Right lobe of liver (tissue), 6 donors: ENCODE measurements around the gene VEZF1. TPM values are rescaled to one million over a fixed set of nuclear protein-coding genes. Genes with fewer than 3 reads are reported as not detected.

Source experiments
- ATAC-seq, 4 donors: fragments of 200-7000 bp; cut with Tn5 transposase; one replicate each; pipeline ENCODE4 v1.9.1; 2020; ENCODE audit warnings: mild to moderate bottlenecking in 4 of 4, moderate library complexity in 4 of 4
- DNase-seq, 3 donors: peaks; one replicate each; pipeline ENCODE4 v3.0.0-alpha.2; 2020
- H3K27ac ChIP-seq, 3 donors: fragments of 200-600 bp; one replicate each; pipeline ENCODE4 v1.8.0; 2022
- H3K27me3 ChIP-seq, 2 donors: fragments of 200-600 bp; one replicate each; pipeline ENCODE4 v1.8.0; 2022
- H3K36me3 ChIP-seq, 4 donors: fragments of 200-600 bp; sonication (generic) in 1 of 4; one replicate each; pipeline versions ENCODE4 v1.5.1 to v1.8.0; 2017 to 2022; ENCODE audit warnings: control low read depth in 1 of 4
- H3K4me1 ChIP-seq, 4 donors: fragments of 200-600 bp; sonication (generic) in 1 of 4; one replicate each; pipeline versions ENCODE4 v1.5.1 to v1.8.0; 2017 to 2022; ENCODE audit warnings: control low read depth in 1 of 4
- H3K4me3 ChIP-seq, 3 donors: fragments of 200-600 bp; one replicate each; pipeline ENCODE4 v1.8.0; 2022
- H3K9me3 ChIP-seq, 4 donors: fragments of 200-600 bp; sonication (generic) in 1 of 4; one replicate each; pipeline versions ENCODE4 v1.5.1 to v1.8.0; 2017 to 2022; ENCODE audit warnings: control low read depth in 1 of 4
- POLR2A ChIP-seq: fragments of 450-650 bp; IDR thresholded peaks from one replicate; pipeline ENCODE4 v1.6.1; 2017; ENCODE audit warnings: antibody characterized with exemption, mild to moderate bottlenecking
- WGBS: methylation state at CpG from one replicate; pipeline ENCODE4 v1.1.6; 2018; ENCODE audit warnings: low coverage, low lambda C conversion rate; ENCODE audit not compliant: insufficient coverage; ENCODE audit errors: missing lambda C conversion rate; 5-methylcytosine and 5-hydroxymethylcytosine counted together
- intact Hi-C, 2 donors: fragments of 100-400 bp; cut with DNase I; formaldehyde crosslinking; loops; one replicate each; pipeline versions ENCODE4 v1.11.2 to v1.14.1; 2022
- total RNA-seq, 6 experiments: library from RNA; depleted of rRNA in 2 of 6; stranded (reverse); fragments of >200 nt in 2 of 6; fragmentation: NEBNext Ultra II Directional in 3 of 6; extraction: Animal tissue kit (Norgen Biotek cat#: 25700) in 3 of 6; gene quantifications; one replicate each; pipeline versions ENCODE4 v1.1.0 to v1.2.4, GENCODE V29; 2016 to 2023
- TF ChIP-seq, protein P1 (sequence below), 4 donors: fragments of 200-600 bp in 3 of 4; fragments of 450-650 bp in 1 of 4; IDR thresholded peaks; one replicate each; pipeline versions ENCODE4 v1.5.1 to v1.8.0; 2016 to 2022; ENCODE audit warnings: antibody characterized with exemption in 4 of 4, mild to moderate bottlenecking in 2 of 4
- donor health status: DM: no; HTN: yes; CAD: no.
- donor health status: DM: no; HTN: no; CAD: no.
- donor health status: DM: no; HTN: no; CAD: no.
- donor health status: DM: no; HTN: yes; CAD: no.
- donor health status: DM: no; HTN: yes; CAD: no.

Gene VEZF1
- total RNA-seq, 6 experiments from 2014 or later: 13.0 to 19.3 (median 14.6) TPM

DNA sequence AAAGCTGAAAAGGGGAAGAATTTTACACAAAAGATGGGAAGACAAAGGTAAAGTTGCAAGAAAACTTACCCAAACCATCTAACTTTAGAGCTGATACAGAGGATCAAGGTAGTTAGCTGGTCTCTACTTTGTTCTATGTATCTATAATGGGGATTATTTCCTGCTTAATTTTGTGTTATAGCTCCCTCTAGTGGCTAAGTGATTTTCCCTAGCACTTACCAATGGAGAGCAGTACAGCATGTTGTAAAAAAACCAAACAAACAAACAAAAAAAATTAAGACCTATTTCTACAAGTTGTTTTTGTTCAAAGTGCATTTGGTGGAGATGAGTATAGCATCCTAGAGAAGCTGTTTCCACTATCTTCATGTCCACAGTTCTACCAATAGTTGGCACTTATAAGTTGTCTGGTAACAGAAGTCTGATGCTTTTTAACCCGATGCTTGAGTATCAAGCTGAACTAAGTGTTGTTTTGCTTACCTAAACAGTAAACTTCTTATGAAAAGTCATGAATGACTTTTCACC, 11.5 kb upstream of the VEZF1 start:
- intact Hi-C loops: loop anchor here (5.0 to 10.0 kb wide), 2 partner anchors 135 to 142 kb away; no protein-coding TSS in a partner anchor
- H3K36me3 ChIP-seq: peaks cover 0 to 39% (median 20%) of the 10 kb centered on the region in 4 donors
- no peaks in the 10 kb centered on the region for H3K27me3 ChIP-seq
- 70% methylated on average over 1 of the region's 1 CpG for WGBS
- DNase-seq (no peak), ATAC-seq (peak; percentile 73 to 82 (median 77))
- H3K27ac ChIP-seq: no peak overlapping the region
- H3K4me1 ChIP-seq: peaks cover 0 to 7% (median 2%) of the 10 kb centered on the region in 4 donors
- H3K9me3 ChIP-seq: no peaks in the 10 kb centered on the region
- TF ChIP-seq, protein P1, sequence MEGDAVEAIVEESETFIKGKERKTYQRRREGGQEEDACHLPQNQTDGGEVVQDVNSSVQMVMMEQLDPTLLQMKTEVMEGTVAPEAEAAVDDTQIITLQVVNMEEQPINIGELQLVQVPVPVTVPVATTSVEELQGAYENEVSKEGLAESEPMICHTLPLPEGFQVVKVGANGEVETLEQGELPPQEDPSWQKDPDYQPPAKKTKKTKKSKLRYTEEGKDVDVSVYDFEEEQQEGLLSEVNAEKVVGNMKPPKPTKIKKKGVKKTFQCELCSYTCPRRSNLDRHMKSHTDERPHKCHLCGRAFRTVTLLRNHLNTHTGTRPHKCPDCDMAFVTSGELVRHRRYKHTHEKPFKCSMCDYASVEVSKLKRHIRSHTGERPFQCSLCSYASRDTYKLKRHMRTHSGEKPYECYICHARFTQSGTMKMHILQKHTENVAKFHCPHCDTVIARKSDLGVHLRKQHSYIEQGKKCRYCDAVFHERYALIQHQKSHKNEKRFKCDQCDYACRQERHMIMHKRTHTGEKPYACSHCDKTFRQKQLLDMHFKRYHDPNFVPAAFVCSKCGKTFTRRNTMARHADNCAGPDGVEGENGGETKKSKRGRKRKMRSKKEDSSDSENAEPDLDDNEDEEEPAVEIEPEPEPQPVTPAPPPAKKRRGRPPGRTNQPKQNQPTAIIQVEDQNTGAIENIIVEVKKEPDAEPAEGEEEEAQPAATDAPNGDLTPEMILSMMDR (IDR thresholded peaks at IDR 0.05): peak; percentile 72 to 93 (median 90)
- no peak for TF ChIP-seq POLR2A
- H3K4me3 ChIP-seq: no peak overlapping the region

GRCh38 chr17:57999010-57999495, 11.0 kb upstream of the VEZF1 start:
- intact Hi-C loops: loop anchor here in 1 of 2 donors (10.0 kb wide), 1 partner anchor 134 kb away; no protein-coding TSS in a partner anchor
- TF ChIP-seq, protein P1 (IDR thresholded peaks at IDR 0.05): no peak
- no peak for TF ChIP-seq POLR2A
- Histone ChIP-seq H3K9me3 (no peaks in the 10 kb centered on the region), H3K36me3 (peaks cover 0 to 34% (median 16%) of the 10 kb centered on the region in 4 donors), H3K4me1 (peaks cover 0 to 4% (median 0%) of the 10 kb centered on the region in 4 donors), H3K27me3 (no peaks in the 10 kb centered on the region), H3K4me3 (no peak overlapping the region), H3K27ac (no peak overlapping the region)
- DNase-seq: no peak
- no peak for ATAC-seq

DNA sequence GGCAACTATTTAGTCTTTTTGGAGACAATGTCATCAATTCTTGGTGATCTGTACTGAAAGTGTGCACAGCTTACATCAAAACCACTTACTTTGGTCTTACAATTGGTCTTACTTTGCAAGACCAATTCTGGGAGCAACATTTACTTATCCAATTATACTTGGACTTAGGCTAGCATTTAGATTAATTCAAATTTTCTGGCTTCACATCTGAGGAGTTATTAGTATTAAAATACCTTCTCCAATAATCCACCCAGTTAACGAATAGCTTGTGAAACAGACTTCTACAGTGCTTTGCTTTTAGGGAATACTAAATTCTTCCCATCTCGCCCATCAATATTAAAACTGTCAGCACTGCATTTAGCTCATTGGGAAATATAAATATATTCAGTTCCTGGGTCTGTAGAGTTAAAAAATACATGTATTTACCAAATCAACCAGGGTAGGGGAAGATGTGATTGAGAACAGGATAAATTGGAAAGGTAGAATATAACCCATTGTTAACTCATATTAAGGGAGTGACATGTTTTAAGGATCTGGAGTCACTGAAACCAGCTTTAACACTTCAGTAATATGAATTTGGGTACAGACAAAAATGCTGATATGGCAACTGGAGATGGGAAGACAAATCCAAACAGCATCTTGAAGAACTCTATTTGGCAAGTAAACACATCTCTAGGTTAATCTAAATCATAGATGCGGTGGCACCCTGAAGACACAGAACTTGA, 9.2 kb upstream of the VEZF1 start:
- Histone ChIP-seq H3K4me1 (peaks cover 0 to 7% (median 0%) of the 10 kb centered on the region in 4 donors), H3K27ac (no peak overlapping the region), H3K36me3 (peaks cover 0 to 18% (median 3%) of the 10 kb centered on the region in 4 donors), H3K4me3 (no peak overlapping the region), H3K27me3 (no peaks in the 10 kb centered on the region), H3K9me3 (no peaks in the 10 kb centered on the region)
- TF ChIP-seq POLR2A: no peak
- TF ChIP-seq, protein P1 (IDR thresholded peaks at IDR 0.05): no peak
- ATAC-seq (no peak), DNase-seq (no peak)
- intact Hi-C loops: loop anchor here in 1 of 2 donors (10.0 kb wide), 1 partner anchor 132 kb away; no protein-coding TSS in a partner anchor
- WGBS: 88% methylated on average over 3 of the region's 3 CpGs

GRCh38 chr17:57995076-57995956, 7.3 kb upstream of the VEZF1 start:
- Histone ChIP-seq H3K27ac (no peak overlapping the region), H3K27me3 (no peaks in the 10 kb centered on the region), H3K9me3 (no peaks in the 10 kb centered on the region), H3K4me3 (no peak overlapping the region), H3K36me3 (peaks cover 0 to 6% (median 0%) of the 10 kb centered on the region in 4 donors), H3K4me1 (peaks cover 0 to 7% (median 0%) of the 10 kb centered on the region in 4 donors)
- WGBS: 27% methylated on average over 4 of the region's 4 CpGs
- intact Hi-C loops: loop anchor here in 1 of 2 donors (10.0 kb wide), 1 partner anchor 131 kb away; no protein-coding TSS in a partner anchor
- peak; percentile 88 to 96 (median 92) for ATAC-seq
- TF ChIP-seq, protein P1 (IDR thresholded peaks at IDR 0.05): peak; percentile 55 to 63 (median 62)
- no peak for TF ChIP-seq POLR2A
- DNase-seq: peak in 1 of 3 donors; percentile 58
